Measurements from ENCODE around the gene SEPTIN5. TPM values are rescaled to one million over a fixed set of nuclear protein-coding genes. Genes with fewer than 3 reads are reported as not detected.
A peak's percentile ranks its signal among the peaks of the same experiment; 100 is the strongest.

Gene SEPTIN5
- total RNA-seq, 1 donor from 2014 or later = 9.3 TPM

GRCh38 chr22:19700790-19701419 is 13.4 kb upstream of the SEPTIN5 start:
- Histone ChIP-seq H3K27me3 (ENCODE audit: low read depth) (peaks cover 5% of the 10 kb centered on the region), H3K36me3 (no peaks in the 10 kb centered on the region), H3K9me3 (no peaks in the 10 kb centered on the region), H3K4me1 (no peaks in the 10 kb centered on the region), H3K4me3 (no peak overlapping the region), H3K27ac (no peak overlapping the region)
- ATAC-seq (no peak), DNase-seq (no peak)
- TF ChIP-seq CTCF (IDR thresholded peaks at IDR 0.05) = no peak
- intact Hi-C loops (cut with DNase I) = no loop called here

- H3K4me1 ChIP-seq = no peaks in the 10 kb centered on the region
- H3K36me3 ChIP-seq = no peaks in the 10 kb centered on the region
- intact Hi-C loops (cut with DNase I) = no loop called here
- H3K27me3 ChIP-seq (ENCODE audit: low read depth) = peaks cover 5% of the 10 kb centered on the region
- TF ChIP-seq CTCF (IDR thresholded peaks at IDR 0.05) = no peak
- no peak overlapping the region for H3K4me3 ChIP-seq
- DNase-seq (no peak), ATAC-seq (no peak)
- H3K9me3 ChIP-seq = no peaks in the 10 kb centered on the region
- no peak overlapping the region for H3K27ac ChIP-seq
Observed at GRCh38 chr22:19701420-19702145, 12.7 kb upstream of the SEPTIN5 start.

GRCh38 chr22:19703869-19704268 is 10.4 kb upstream of the SEPTIN5 start:
- peak; percentile 35 for DNase-seq
- Histone ChIP-seq H3K27ac (no peak overlapping the region), H3K36me3 (no peaks in the 10 kb centered on the region), H3K4me1 (no peaks in the 10 kb centered on the region), H3K9me3 (no peaks in the 10 kb centered on the region), H3K4me3 (no peak overlapping the region), H3K27me3 (ENCODE audit: low read depth) (no peaks in the 10 kb centered on the region)
- TF ChIP-seq CTCF (IDR thresholded peaks at IDR 0.05) = no peak
- no peak for ATAC-seq
- intact Hi-C loops (cut with DNase I) = no loop called here

- ATAC-seq (no peak), DNase-seq (no peak)
- Histone ChIP-seq H3K4me3 (no peak overlapping the region), H3K4me1 (no peaks in the 10 kb centered on the region), H3K36me3 (no peaks in the 10 kb centered on the region), H3K27me3 (ENCODE audit: low read depth) (no peaks in the 10 kb centered on the region), H3K27ac (no peak overlapping the region), H3K9me3 (no peaks in the 10 kb centered on the region)
- intact Hi-C loops (cut with DNase I) = no loop called here
- TF ChIP-seq CTCF (IDR thresholded peaks at IDR 0.05) = no peak
Observed at GRCh38 chr22:19704355-19705015, 9.8 kb upstream of the SEPTIN5 start.

- Histone ChIP-seq H3K27ac (no peak overlapping the region), H3K27me3 (ENCODE audit: low read depth) (no peaks in the 10 kb centered on the region), H3K4me1 (no peaks in the 10 kb centered on the region), H3K36me3 (no peaks in the 10 kb centered on the region), H3K4me3 (no peak overlapping the region), H3K9me3 (no peaks in the 10 kb centered on the region)
- peak; percentile 32 for DNase-seq
- intact Hi-C loops (cut with DNase I) = no loop called here
- TF ChIP-seq CTCF (IDR thresholded peaks at IDR 0.05) = no peak
- ATAC-seq = no peak
Observed at GRCh38 chr22:19705181-19705934, 8.9 kb upstream of the SEPTIN5 start.
